GM19099 (cell line): Measurements from ENCODE around the gene ST3GAL2.
A peak's percentile ranks its signal among the peaks of the same experiment; 100 is the strongest.

Experiments
- POLR2A ChIP-seq: IDR thresholded peaks from 3 replicates; pipeline ENCODE4 v1.6.1; 2011; ENCODE audit warnings: low read depth; ENCODE audit not compliant: insufficient read length; ENCODE audit errors: extremely low read depth

The ST3GAL2 gene

DNA sequence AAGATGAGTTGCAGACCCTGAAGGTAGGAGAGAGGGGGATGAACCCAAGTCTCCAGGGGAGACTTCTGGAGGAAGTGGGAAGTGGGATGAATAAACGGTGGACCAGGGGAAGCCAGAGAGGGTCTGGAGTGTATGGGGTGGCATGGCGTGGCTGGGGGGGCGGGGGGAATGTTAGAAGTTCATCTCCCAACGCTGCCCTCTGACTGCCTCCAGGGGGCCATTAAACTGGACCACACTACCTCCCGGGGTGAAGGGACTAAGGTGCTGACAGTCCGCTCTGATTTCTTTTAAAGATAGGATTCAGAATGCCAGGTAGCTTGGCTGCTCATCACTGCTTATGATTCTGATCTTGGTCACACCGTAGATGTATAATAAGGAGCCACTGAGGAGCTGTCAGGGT, 21.2 kb downstream of the ST3GAL2 start:
- TF ChIP-seq POLR2A, result no peak

GRCh38 chr16:70416748-70417616, 21.9 kb downstream of the ST3GAL2 start:
- peak; percentile 34 for TF ChIP-seq POLR2A

DNA sequence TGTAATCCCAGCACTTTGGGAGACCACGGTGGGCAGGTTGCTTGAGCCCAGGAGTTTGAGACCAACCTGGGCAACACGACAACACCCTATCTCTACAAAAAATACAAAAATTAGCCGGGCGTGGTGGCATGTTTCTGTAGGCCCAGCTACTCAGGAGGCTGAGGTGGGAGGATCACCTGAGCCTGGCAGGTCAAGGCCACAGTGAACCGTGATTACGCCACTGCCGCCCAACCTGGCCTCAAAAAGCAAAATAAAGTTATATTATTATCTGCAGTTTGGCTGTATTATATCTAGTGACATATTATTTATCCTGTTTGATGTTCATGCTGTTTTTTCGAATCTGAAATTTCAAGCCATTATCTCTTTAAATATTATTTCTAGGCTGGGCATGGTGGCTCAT, 26.5 kb downstream of the ST3GAL2 start:
- TF ChIP-seq POLR2A, result no peak

DNA sequence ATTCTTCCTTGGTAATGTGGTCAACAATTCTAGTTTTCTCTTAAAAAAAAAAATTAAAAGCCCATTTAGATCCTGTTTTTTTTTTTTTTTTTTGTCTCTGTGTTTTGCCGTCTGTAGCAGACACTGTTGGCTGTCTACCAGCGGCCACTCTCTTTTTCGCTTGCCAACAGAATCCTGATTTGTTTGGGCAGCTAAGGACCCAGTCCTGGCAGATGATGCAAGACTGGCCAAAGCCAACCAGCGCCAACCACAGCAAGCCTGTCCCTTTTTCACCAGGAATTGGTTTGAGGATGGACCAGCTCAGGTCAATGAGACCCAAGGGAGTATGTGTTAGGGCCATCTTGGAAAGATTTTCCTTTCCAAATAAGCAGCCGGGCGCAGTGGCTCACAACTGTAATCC, 28.2 kb downstream of the ST3GAL2 start:
- TF ChIP-seq POLR2A, result no peak

DNA sequence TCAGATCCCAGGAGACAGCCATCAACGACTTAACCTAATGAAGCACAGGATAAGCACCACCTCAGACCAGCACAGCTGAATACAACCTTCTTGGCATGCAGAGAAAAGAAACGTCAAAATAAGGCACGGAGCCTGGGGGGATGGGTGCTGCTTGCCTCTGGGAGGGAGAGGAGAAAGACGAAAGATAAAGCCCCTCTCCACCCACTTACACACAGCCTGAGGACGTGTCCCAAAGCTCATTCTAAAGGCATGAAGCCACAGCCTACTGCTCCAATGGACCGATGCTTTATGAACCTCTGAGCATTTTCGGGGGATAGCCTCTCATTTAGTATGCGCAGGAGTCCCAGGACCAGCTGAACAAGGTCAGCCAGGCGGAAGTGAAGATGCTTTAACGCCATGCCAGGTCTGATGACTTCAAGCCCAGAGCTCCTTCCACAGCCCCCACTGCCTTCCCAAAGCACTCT, 31.1 kb downstream of the ST3GAL2 start:
- TF ChIP-seq POLR2A, result no peak

- TF ChIP-seq POLR2A, result no peak
These were observed 35.8 kb downstream of the ST3GAL2 start for GRCh38 chr16:70402916-70403659.

DNA sequence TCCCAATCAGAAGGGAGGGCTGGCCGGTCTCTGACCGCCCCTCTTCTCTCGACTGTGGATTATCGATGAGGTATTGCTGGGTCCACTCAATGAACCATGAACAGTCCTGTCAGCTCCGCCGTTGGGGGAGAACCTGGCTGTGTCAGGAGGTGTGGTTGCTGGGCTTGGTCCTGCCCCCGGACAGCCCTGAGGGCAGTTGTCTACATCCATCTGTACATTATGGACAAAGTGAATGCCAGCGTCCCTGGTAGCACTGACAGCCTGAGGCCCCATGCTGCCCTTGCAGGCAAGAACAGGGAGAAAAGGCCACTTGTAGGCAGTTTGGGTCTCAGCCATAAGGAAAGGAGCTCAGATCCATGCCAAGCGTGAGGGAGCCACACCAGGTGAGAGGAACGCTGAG, 38.9 kb downstream of the ST3GAL2 start:
- TF ChIP-seq POLR2A, result no peak

DNA sequence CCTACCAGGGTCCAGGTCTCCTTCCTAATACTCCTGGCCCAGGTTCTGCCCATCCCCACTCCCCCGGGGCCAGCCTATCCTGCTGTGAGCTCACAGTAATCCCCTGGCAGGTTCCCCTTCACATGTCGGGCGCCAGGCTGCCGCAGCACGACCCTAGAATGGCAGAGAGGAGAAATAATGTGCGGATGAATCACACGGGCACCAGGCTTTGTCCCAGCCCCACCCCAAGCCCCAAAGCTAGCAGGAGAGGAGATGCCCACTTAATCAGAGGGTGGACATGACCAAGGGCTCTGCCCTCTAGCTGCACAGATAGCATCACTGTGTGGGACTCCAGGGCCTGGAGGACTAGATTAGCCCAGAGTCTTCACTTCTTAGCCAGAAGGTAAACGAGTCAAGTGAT, 39.5 kb downstream of the ST3GAL2 start:
- no peak for TF ChIP-seq POLR2A

DNA sequence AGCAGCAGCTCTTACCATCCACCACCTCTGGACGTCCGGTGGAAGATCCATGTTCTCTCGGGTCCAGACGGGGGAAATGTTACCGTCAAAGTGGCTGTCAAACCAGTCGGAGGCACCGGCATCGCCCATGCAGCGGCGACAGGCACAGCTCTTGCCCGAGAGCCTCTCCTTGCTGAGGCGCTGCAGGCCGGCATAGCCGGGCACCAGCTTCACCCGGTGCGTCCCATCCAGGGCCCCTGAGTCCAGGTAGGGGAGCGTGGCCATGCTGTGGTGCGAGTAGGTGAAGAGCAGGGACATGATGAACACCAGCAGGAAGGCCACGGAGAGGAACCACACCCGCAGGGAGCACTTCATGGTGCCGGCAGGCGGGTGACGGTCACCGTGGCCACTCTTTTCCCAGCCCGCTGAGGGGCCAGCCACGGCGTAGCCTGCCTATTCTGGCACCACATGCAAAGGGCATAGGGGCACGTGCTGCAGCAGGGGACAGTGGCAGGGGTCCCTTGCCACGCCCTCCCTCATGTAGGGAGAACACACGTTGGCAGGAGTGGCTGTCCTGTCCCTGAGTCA, 40.6 kb downstream of the ST3GAL2 start:
- TF ChIP-seq POLR2A, result no peak

- no peak for TF ChIP-seq POLR2A
These were observed 42.5 kb downstream of the ST3GAL2 start for GRCh38 chr16:70396246-70396904.

DNA sequence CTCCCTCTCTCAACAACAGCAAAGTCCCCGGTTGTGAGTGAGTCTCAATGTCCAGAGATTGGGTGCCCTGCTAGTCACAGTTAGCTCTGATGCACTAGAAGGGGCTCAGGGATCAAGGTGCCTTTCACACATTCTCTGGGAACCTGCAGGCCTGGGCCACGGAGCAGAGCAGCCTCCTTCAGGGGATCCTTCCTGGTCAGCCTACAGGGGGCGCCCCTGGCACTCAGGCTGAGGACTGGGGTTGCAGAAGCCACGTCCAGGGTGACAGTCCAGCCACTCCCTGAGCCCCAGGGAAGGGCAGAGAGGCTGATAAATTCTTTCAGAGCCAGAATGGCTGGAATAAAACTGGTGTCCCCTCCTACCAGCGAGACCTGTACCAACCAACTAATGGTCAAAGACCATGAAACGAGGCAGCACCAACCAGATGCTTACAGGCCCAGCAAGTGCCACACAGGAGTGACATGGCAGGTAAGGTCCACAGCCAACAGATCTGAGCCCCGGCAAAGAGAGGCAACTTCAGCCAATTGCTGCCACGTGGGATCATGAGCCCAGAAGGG, 43.5 kb downstream of the ST3GAL2 start:
- no peak for TF ChIP-seq POLR2A

- no peak for TF ChIP-seq POLR2A
These were observed 44.0 kb downstream of the ST3GAL2 start for GRCh38 chr16:70394853-70395252.

- no peak for TF ChIP-seq POLR2A
These were observed 45.2 kb downstream of the ST3GAL2 start for GRCh38 chr16:70393662-70394061.

- no peak for TF ChIP-seq POLR2A
These were observed 46.3 kb downstream of the ST3GAL2 start for GRCh38 chr16:70392606-70393005.
